Neuronal stem cell (in vitro differentiated cells): Measurements from ENCODE around the gene FADS2.

ENCODE experiments used
- DNase-seq: peaks from one replicate; pipeline ENCODE4 v3.0.0-alpha.2; 2013; ENCODE audit warnings: low spot score
- H2AFZ ChIP-seq: one replicate; pipeline ENCODE4 v1.6.1; 2013; ENCODE audit warnings: mild to moderate bottlenecking, low read length, inconsistent platforms
- H2AK5ac ChIP-seq: 2 replicates; pipeline ENCODE4 v1.6.1; 2013; ENCODE audit warnings: low read depth, mild to moderate bottlenecking, inconsistent platforms, low read length, moderate library complexity, mixed read lengths
- H2BK120ac ChIP-seq: 2 replicates; pipeline ENCODE4 v1.6.1; 2013; ENCODE audit warnings: low read depth, mild to moderate bottlenecking, inconsistent platforms, low read length, moderate library complexity, mixed read lengths
- H2BK12ac ChIP-seq: one replicate; pipeline ENCODE4 v1.6.1; 2013; ENCODE audit warnings: low read length, inconsistent platforms
- H2BK15ac ChIP-seq: 2 replicates; pipeline ENCODE4 v1.6.1; 2013; ENCODE audit warnings: mild to moderate bottlenecking, low read length, inconsistent platforms, mixed read lengths
- H2BK5ac ChIP-seq: one replicate; pipeline ENCODE4 v1.6.1; 2013; ENCODE audit warnings: inconsistent platforms, mild to moderate bottlenecking, low read length, moderate library complexity
- H3K14ac ChIP-seq: one replicate; pipeline ENCODE4 v1.6.1; 2013; ENCODE audit warnings: low read length, inconsistent platforms
- H3K18ac ChIP-seq: 2 replicates; pipeline ENCODE4 v1.6.1; 2013; ENCODE audit warnings: low read length, inconsistent platforms
- H3K23ac ChIP-seq: 2 replicates; pipeline ENCODE4 v1.6.1; 2013; ENCODE audit warnings: low read depth, mild to moderate bottlenecking, mixed read lengths, low read length, inconsistent platforms; ENCODE audit not compliant: poor library complexity
- H3K27ac ChIP-seq: replicated peaks from 3 replicates; pipeline ENCODE4 v1.5.1; 2013; ENCODE audit warnings: low read length, inconsistent platforms
- H3K27me3 ChIP-seq, 3 experiments: 2 replicates each; pipeline ENCODE4 v1.6.1; 2013; ENCODE audit warnings: low read length in 3 of 3, mild to moderate bottlenecking in 2 of 3, inconsistent platforms in 1 of 3, low read depth in 1 of 3, mixed read lengths in 1 of 3, moderate library complexity in 1 of 3; ENCODE audit not compliant: control insufficient read depth in 3 of 3, insufficient read depth in 3 of 3
- H3K36me3 ChIP-seq, 2 donors: replicated peaks in 1 of 2; 2 replicates each; pipeline ENCODE4 v1.6.1; 2013; ENCODE audit warnings: low read length in 2 of 2; ENCODE audit not compliant: control insufficient read depth in 2 of 2, insufficient read depth in 2 of 2
- H3K4ac ChIP-seq: 2 replicates; pipeline ENCODE4 v1.6.1; 2013; ENCODE audit warnings: inconsistent platforms, mild to moderate bottlenecking, low read length, moderate library complexity
- H3K4me1 ChIP-seq, 2 donors: 1 replicate in 1 of 2; 2 replicates in 1 of 2; pipeline ENCODE4 v1.6.1; 2013; ENCODE audit warnings: low read length in 2 of 2, low read depth in 1 of 2; ENCODE audit not compliant: control insufficient read depth in 2 of 2, insufficient read depth in 1 of 2
- H3K4me2 ChIP-seq: one replicate; pipeline ENCODE4 v1.6.1; 2013; ENCODE audit warnings: mild to moderate bottlenecking, low read length, inconsistent platforms; ENCODE audit not compliant: insufficient read depth, poor library complexity, severe bottlenecking
- H3K4me3 ChIP-seq, 2 donors: 2 replicates each; pipeline ENCODE4 v1.5.1; 2013; ENCODE audit warnings: low read length in 2 of 2, mild to moderate bottlenecking in 2 of 2, inconsistent platforms in 1 of 2, moderate library complexity in 1 of 2
- H3K79me1 ChIP-seq: one replicate; pipeline ENCODE4 v1.6.1; 2013; ENCODE audit warnings: low read depth, mild to moderate bottlenecking, inconsistent platforms, low read length, moderate library complexity
- H3K9ac ChIP-seq: one replicate; pipeline ENCODE4 v1.6.1; 2013; ENCODE audit warnings: mild to moderate bottlenecking, low read depth, low read length, inconsistent platforms; ENCODE audit not compliant: poor library complexity
- H3K9me3 ChIP-seq, 2 donors: replicated peaks in 1 of 2; 2 replicates each; pipeline versions ENCODE3 to v1.6.1; 2013; ENCODE audit warnings: low read length in 2 of 2, mild to moderate bottlenecking in 2 of 2, inconsistent platforms in 1 of 2, low read depth in 1 of 2, mixed read lengths in 1 of 2, moderate library complexity in 1 of 2; ENCODE audit not compliant: control insufficient read depth in 2 of 2, insufficient read depth in 1 of 2
- H4K8ac ChIP-seq: one replicate; pipeline ENCODE4 v1.6.1; 2013; ENCODE audit warnings: low read depth, mild to moderate bottlenecking, inconsistent platforms, low read length, moderate library complexity
- H4K91ac ChIP-seq: one replicate; pipeline ENCODE4 v1.6.1; 2013; ENCODE audit warnings: low read length, low read depth, mild to moderate bottlenecking, inconsistent platforms; ENCODE audit not compliant: poor library complexity
- WGBS, 2 donors: extraction: QIAGEN DNeasy Blood & Tissue Kit; methylation state at CpG; one replicate each; pipeline ENCODE4 v1.1.7; 2013; ENCODE audit warnings: missing lambda C conversion rate in 2 of 2, mixed read lengths in 1 of 2; ENCODE audit not compliant: insufficient read length in 2 of 2, insufficient replicate concordance in 1 of 2; ENCODE audit errors: extremely low coverage in 2 of 2; 5-methylcytosine and 5-hydroxymethylcytosine counted together

FADS2 gene

DNA sequence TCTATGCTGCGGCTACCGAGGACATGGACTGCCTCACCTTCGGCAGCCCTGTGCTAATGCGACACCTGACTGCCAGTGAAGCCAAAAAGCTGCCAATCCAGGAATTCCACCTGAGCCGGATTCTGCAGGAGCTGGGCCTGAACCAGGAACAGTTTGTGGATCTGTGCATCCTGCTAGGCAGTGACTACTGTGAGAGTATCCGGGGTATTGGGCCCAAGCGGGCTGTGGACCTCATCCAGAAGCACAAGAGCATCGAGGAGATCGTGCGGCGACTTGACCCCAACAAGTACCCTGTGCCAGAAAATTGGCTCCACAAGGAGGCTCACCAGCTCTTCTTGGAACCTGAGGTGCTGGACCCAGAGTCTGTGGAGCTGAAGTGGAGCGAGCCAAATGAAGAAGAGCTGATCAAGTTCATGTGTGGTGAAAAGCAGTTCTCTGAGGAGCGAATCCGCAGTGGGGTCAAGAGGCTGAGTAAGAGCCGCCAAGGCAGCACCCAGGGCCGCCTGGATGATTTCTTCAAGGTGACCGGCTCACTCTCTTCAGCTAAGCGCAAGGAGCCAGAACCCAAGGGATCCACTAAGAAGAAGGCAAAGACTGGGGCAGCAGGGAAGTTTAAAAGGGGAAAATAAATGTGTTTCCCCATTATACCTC, 32.1 kb upstream of the FADS2 start:
- H3K18ac ChIP-seq: no peak overlapping the region
- no peak overlapping the region for H2BK5ac ChIP-seq
- no peak overlapping the region for H3K9ac ChIP-seq
- H3K27ac ChIP-seq: no peak overlapping the region
- no peak overlapping the region for H2AK5ac ChIP-seq
- no peak overlapping the region for H3K23ac ChIP-seq
- no peaks in the 10 kb centered on the region for H3K27me3 ChIP-seq
- no peaks in the 10 kb centered on the region for H3K9me3 ChIP-seq
- no peak overlapping the region for H2BK12ac ChIP-seq
- no CpG with 5 or more reads among the region's 18 CpGs for WGBS, 2 donors
- no peak overlapping the region for H4K91ac ChIP-seq
- no peak overlapping the region for H3K4ac ChIP-seq
- H3K79me1 ChIP-seq: peaks cover 9% of the 10 kb centered on the region
- H2AFZ ChIP-seq: no peak overlapping the region
- H3K4me3 ChIP-seq: no peak overlapping the region
- H2BK15ac ChIP-seq: no peak overlapping the region
- no peak overlapping the region for H4K8ac ChIP-seq
- H3K4me1 ChIP-seq: peaks cover 3 to 11% of the 10 kb centered on the region in 2 donors
- no peak overlapping the region for H3K14ac ChIP-seq
- no peak overlapping the region for H2BK120ac ChIP-seq
- DNase-seq: no peak
- peaks cover 27 to 69% of the 10 kb centered on the region in 2 donors for H3K36me3 ChIP-seq
- no peak overlapping the region for H3K4me2 ChIP-seq

DNA sequence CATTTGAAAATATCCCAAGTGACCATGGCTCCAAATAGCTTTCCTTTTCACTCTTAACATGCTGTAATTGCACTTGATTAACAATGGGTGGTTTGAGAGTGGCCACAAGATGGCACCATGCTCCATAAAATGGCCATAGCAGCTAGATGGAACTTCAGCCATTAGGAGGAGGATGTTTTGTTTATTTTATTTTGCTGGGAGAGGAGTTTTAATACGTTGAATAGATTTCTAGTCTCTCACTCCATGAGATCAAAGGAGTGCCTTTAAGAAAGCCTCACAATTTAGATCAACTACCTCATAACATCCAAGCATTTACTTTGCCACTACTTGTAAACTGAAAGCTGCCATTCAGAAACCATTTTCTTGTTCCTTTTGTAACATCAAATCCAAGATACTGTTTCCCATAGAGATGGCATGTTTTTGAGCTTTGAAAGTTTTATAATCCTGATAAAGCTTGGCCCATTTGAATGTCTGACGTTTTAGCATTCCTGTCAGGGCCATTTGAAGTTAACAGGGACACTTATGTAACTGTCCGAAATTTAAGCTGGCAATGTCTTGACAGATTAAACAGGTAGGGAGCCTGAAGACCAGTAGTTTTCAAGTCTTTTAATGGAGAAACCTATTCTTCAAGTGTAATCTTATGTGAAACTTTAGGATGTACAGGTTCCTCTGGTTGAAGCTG, 30.7 kb upstream of the FADS2 start:
- Histone ChIP-seq H2BK5ac (no peak overlapping the region), H3K4me2 (no peak overlapping the region), H3K14ac (no peak overlapping the region), H3K9ac (no peak overlapping the region), H3K79me1 (peaks cover 9% of the 10 kb centered on the region), H4K8ac (no peak overlapping the region), H2BK120ac (no peak overlapping the region), H4K91ac (no peak overlapping the region), H3K4me1 (peaks cover 0 to 11% of the 10 kb centered on the region in 2 donors), H2BK12ac (no peak overlapping the region), H2BK15ac (no peak overlapping the region), H3K36me3 (peaks cover 35 to 83% of the 10 kb centered on the region in 2 donors), H3K27ac (no peak overlapping the region), H3K4me3 (no peak overlapping the region), H3K4ac (no peak overlapping the region), H3K18ac (no peak overlapping the region), H3K23ac (no peak overlapping the region), H2AK5ac (no peak overlapping the region), H3K27me3 (no peaks in the 10 kb centered on the region), H2AFZ (no peak overlapping the region), H3K9me3 (no peaks in the 10 kb centered on the region)
- DNase-seq: peak; percentile 62
- WGBS, 2 donors: no CpG with 5 or more reads among the region's 3 CpGs

- Histone ChIP-seq H3K36me3 (peaks cover 56 to 100% of the 10 kb centered on the region in 2 donors), H3K9me3 (no peaks in the 10 kb centered on the region), H3K4me1 (peaks cover 0 to 3% of the 10 kb centered on the region in 2 donors), H4K91ac (no peak overlapping the region), H2BK5ac (no peak overlapping the region), H3K27ac (no peak overlapping the region), H3K9ac (peak overlapping the region; percentile 44), H2BK120ac (no peak overlapping the region), H3K4me2 (no peak overlapping the region), H3K4ac (no peak overlapping the region), H2BK15ac (no peak overlapping the region), H2AK5ac (no peak overlapping the region), H3K23ac (no peak overlapping the region), H3K79me1 (peaks cover 4% of the 10 kb centered on the region), H2BK12ac (no peak overlapping the region), H3K4me3 (no peak overlapping the region), H3K14ac (no peak overlapping the region), H3K18ac (no peak overlapping the region), H2AFZ (no peak overlapping the region), H3K27me3 (no peaks in the 10 kb centered on the region), H4K8ac (no peak overlapping the region)
- no peak for DNase-seq
- no CpG with 5 or more reads among the region's 2 CpGs for WGBS, 2 donors
Observed at GRCh38 chr11:61799665-61800284, 28.3 kb upstream of the FADS2 start.
